ENCODE results near the gene CBLB.

DNA sequence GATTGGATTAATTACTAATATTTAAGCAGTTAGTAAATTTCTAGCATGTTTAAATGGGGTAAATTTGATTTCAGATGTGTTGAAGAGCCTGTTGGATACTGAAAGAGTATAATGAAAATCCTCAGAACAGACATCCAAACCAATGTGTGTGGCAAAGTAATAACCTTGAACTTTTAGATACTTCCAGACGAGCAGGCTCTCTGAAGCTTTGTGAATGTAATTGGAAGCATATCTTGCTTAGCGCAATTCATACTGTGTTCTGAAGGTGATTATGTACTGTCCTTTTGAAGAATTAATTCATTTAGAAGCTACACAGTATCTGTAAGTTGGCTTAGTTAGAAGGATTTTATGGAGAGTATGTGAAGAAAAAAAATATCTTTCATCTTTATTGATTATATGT is 161.8 kb downstream of the CBLB start:
- TF ChIP-seq, protein P1, sequence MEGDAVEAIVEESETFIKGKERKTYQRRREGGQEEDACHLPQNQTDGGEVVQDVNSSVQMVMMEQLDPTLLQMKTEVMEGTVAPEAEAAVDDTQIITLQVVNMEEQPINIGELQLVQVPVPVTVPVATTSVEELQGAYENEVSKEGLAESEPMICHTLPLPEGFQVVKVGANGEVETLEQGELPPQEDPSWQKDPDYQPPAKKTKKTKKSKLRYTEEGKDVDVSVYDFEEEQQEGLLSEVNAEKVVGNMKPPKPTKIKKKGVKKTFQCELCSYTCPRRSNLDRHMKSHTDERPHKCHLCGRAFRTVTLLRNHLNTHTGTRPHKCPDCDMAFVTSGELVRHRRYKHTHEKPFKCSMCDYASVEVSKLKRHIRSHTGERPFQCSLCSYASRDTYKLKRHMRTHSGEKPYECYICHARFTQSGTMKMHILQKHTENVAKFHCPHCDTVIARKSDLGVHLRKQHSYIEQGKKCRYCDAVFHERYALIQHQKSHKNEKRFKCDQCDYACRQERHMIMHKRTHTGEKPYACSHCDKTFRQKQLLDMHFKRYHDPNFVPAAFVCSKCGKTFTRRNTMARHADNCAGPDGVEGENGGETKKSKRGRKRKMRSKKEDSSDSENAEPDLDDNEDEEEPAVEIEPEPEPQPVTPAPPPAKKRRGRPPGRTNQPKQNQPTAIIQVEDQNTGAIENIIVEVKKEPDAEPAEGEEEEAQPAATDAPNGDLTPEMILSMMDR (IDR thresholded peaks at IDR 0.05 in 8 of 11, conservative IDR thresholded peaks at IDR 0.05 in 3 of 11), result no peak
- TF ChIP-seq POLR2A (IDR thresholded peaks at IDR 0.05), result no peak
